ENCODE results near the gene EHMT1.

Gene EHMT1

DNA sequence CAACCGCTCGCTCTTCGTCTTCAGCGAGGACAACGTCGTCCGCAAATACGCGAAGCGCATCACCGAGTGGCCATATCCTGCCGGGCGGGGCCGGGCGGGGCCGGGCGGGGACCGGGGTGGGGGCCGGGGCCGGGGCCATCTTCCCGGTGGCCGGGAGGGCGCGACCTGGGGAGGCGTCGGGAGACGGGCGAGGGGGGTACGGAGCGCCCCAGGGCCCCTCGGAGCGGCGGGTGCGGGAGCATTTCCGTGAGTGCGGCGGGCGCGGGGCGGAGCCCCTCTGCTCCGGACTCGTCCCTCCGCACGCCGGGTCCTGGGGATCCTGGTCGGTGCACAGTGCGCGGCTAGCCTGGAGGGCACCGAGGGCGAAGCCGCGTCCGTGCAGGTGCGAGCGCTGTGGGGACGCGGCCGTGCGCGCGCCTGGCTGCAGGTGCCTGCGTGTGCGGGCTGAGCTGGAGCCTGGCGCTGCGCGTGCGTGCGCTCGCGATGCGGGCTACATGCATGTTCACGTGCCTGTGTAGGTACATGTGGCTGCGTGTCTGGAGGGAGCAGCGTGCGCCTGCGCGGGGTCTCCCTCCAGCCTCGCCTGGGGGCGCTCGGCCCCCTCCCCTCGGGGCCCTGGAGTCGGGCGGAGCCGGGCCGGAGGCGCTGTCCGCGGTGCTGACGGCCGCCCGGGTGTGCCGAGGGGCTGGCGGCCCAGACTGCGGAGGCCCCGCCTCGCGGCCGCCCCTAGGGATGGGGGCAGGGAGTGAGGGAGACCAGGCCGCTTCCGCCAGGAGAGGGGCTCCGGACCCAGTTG is 259.5 kb downstream of the EHMT1 start:
- ChIA-PET POLR2A (no interaction called here), CTCF (no interaction called here)
- peak; percentile 52 to 79 (median 78) for DNase-seq
- Histone ChIP-seq H3K36me3 (ENCODE audit: control insufficient read depth in 4 of 4, insufficient read depth in 4 of 4, low read length in 3 of 4) (no peaks in the 10 kb centered on the region), H3K4me3 (ENCODE audit: control insufficient read depth in 1 of 7, extremely low read depth in 1 of 7, insufficient read depth in 4 of 7, low read depth in 2 of 7, low read length in 6 of 7) (peak overlapping the region in 5 of 7 experiments; percentile 42 to 70 (median 59)), H3K4me1 (ENCODE audit: control extremely low read depth in 1 of 4, control insufficient read depth in 4 of 4, insufficient read depth in 4 of 4, low read length in 3 of 4) (peaks cover 0 to 5% (median 4%) of the 10 kb centered on the region in 4 experiments), H3K27ac (ENCODE audit: insufficient read depth in 1 of 2, low read depth in 1 of 2, low read length in 2 of 2, poor library complexity in 1 of 2, severe bottlenecking in 2 of 2) (no peak overlapping the region), H3K9me3 (ENCODE audit: control extremely low read depth in 1 of 5, control insufficient read depth in 4 of 5, insufficient read depth in 2 of 5, low read depth in 1 of 5, low read length in 4 of 5) (peaks cover 0 to 9% (median 4%) of the 10 kb centered on the region in 5 experiments), H3K27me3 (replicated peaks in 2 of 5; ENCODE audit: control insufficient read depth in 4 of 5, insufficient read depth in 5 of 5, low read length in 4 of 5) (peaks cover 0 to 69% (median 23%) of the 10 kb centered on the region in 5 experiments)
- 2% methylated on average over 87 of the region's 101 CpGs for WGBS (ENCODE audit: insufficient coverage)

GRCh38 chr9:137879052-137879451 is 260.2 kb downstream of the EHMT1 start:
- DNase-seq = no peak
- peaks cover 0 to 5% (median 4%) of the 10 kb centered on the region in 4 experiments for H3K4me1 ChIP-seq (ENCODE audit: control extremely low read depth in 1 of 4, control insufficient read depth in 4 of 4, insufficient read depth in 4 of 4, low read length in 3 of 4)
- H3K27me3 ChIP-seq (replicated peaks in 2 of 5; ENCODE audit: control insufficient read depth in 4 of 5, insufficient read depth in 5 of 5, low read length in 4 of 5) = peaks cover 0 to 63% (median 23%) of the 10 kb centered on the region in 5 experiments
- 90% methylated on average over 20 of the region's 20 CpGs for WGBS (ENCODE audit: insufficient coverage)
- CTCF ChIA-PET = no interaction called here
- H3K9me3 ChIP-seq (ENCODE audit: control extremely low read depth in 1 of 5, control insufficient read depth in 4 of 5, insufficient read depth in 2 of 5, low read depth in 1 of 5, low read length in 4 of 5) = peaks cover 0 to 9% (median 4%) of the 10 kb centered on the region in 5 experiments
- H3K27ac ChIP-seq (ENCODE audit: insufficient read depth in 1 of 2, low read depth in 1 of 2, low read length in 2 of 2, poor library complexity in 1 of 2, severe bottlenecking in 2 of 2) = no peak overlapping the region
- POLR2A ChIA-PET = no interaction called here
- no peaks in the 10 kb centered on the region for H3K36me3 ChIP-seq (ENCODE audit: control insufficient read depth in 4 of 4, insufficient read depth in 4 of 4, low read length in 3 of 4)
- no peak overlapping the region for H3K4me3 ChIP-seq (ENCODE audit: control insufficient read depth in 1 of 7, extremely low read depth in 1 of 7, insufficient read depth in 4 of 7, low read depth in 2 of 7, low read length in 6 of 7)

GRCh38 chr9:137879566-137880150 is 260.9 kb downstream of the EHMT1 start:
- H3K36me3 ChIP-seq (ENCODE audit: control insufficient read depth in 4 of 4, insufficient read depth in 4 of 4, low read length in 3 of 4) = no peaks in the 10 kb centered on the region
- ChIA-PET POLR2A (no interaction called here), CTCF (no interaction called here)
- peaks cover 0 to 5% (median 4%) of the 10 kb centered on the region in 4 experiments for H3K4me1 ChIP-seq (ENCODE audit: control extremely low read depth in 1 of 4, control insufficient read depth in 4 of 4, insufficient read depth in 4 of 4, low read length in 3 of 4)
- peaks cover 0 to 62% (median 23%) of the 10 kb centered on the region in 5 experiments for H3K27me3 ChIP-seq (replicated peaks in 2 of 5; ENCODE audit: control insufficient read depth in 4 of 5, insufficient read depth in 5 of 5, low read length in 4 of 5)
- 90% methylated on average over 7 of the region's 8 CpGs for WGBS (ENCODE audit: insufficient coverage)
- H3K9me3 ChIP-seq (ENCODE audit: control extremely low read depth in 1 of 5, control insufficient read depth in 4 of 5, insufficient read depth in 2 of 5, low read depth in 1 of 5, low read length in 4 of 5) = peaks cover 0 to 9% (median 4%) of the 10 kb centered on the region in 5 experiments
- H3K27ac ChIP-seq (ENCODE audit: insufficient read depth in 1 of 2, low read depth in 1 of 2, low read length in 2 of 2, poor library complexity in 1 of 2, severe bottlenecking in 2 of 2) = no peak overlapping the region
- DNase-seq = no peak
- no peak overlapping the region for H3K4me3 ChIP-seq (ENCODE audit: control insufficient read depth in 1 of 7, extremely low read depth in 1 of 7, insufficient read depth in 4 of 7, low read depth in 2 of 7, low read length in 6 of 7)

DNA sequence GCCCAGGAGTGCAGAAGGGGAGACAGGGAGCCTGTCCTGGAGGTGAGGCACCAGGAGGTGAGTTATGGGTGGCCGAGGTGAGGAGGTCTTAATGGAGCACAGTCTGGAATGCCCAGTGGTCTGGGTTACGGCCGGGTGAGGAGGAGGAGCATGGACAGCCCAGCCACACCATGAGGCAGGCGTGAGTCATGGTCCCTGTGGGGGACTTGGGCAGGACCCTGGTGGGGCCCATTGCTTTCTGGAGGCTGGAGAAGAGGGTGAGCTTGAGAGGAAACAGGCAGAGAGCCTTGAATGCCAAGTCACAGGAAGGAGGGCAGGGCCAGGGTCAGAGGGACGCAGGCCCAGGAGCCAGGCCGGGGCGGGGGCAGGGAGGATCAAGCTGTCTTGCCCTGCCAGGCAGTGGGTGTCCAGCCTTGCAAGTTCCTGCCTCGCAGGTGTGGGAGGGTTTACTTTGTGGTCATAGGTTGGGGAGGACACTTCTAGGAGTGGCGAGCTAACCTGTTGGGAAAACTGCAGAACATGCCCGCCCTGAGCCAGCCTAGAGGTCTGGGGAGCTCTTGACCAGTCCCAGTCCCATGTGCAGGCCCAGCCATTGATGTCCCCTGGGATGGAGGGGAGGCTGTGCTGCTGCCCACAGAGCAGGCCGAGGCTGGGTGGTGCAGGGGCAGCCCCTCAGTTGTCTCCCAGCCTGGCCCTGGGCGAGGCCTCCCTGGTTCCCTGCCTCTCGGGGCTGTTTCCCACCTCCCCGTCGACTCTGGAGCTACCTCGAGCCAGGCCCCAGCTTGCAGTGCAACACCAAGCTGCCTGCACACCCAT is 261.6 kb downstream of the EHMT1 start:
- 90% methylated on average over 10 of the region's 16 CpGs for WGBS (ENCODE audit: insufficient coverage)
- no peak for DNase-seq
- POLR2A ChIA-PET = no interaction called here

DNA sequence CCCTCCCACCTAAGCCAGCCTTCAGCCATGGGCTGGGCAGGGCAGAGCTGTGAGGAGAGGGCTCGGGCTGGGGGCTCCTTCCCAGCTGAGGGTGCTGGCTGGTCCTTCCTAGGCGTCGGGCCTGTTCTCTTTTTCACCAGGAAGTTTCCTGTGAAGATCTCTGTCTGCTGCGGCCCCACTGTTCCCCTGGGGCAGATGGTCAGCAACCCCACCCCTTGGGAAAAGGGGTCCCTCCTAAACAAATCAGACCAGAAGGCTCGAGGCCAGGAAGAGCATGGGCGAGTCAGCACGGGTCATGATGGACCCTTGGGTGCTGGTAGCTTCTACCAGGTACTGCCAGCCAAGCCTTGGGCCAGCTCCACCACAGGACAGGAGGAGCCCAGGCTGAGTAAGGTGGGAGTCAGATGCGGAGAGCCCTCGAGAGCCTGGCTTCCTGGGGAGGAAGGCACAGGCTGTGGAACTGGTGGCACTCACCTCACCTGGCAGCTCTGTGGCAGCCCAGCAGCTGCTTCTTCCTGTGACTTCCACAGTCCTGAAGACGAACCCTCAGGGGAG is 262.2 kb downstream of the EHMT1 start:
- H3K27ac ChIP-seq (ENCODE audit: insufficient read depth in 1 of 2, low read depth in 1 of 2, low read length in 2 of 2, poor library complexity in 1 of 2, severe bottlenecking in 2 of 2) = no peak overlapping the region
- CTCF ChIA-PET = no interaction called here
- peaks cover 0 to 5% (median 4%) of the 10 kb centered on the region in 4 experiments for H3K4me1 ChIP-seq (ENCODE audit: control extremely low read depth in 1 of 4, control insufficient read depth in 4 of 4, insufficient read depth in 4 of 4, low read length in 3 of 4)
- POLR2A ChIA-PET = no interaction called here
- no peak for DNase-seq
- 85% methylated on average over 9 of the region's 10 CpGs for WGBS (ENCODE audit: insufficient coverage)
- H3K27me3 ChIP-seq (replicated peaks in 2 of 5; ENCODE audit: control insufficient read depth in 4 of 5, insufficient read depth in 5 of 5, low read length in 4 of 5) = peaks cover 0 to 48% (median 16%) of the 10 kb centered on the region in 5 experiments
- no peak overlapping the region for H3K4me3 ChIP-seq (ENCODE audit: control insufficient read depth in 1 of 7, extremely low read depth in 1 of 7, insufficient read depth in 4 of 7, low read depth in 2 of 7, low read length in 6 of 7)
- H3K36me3 ChIP-seq (ENCODE audit: control insufficient read depth in 4 of 4, insufficient read depth in 4 of 4, low read length in 3 of 4) = no peaks in the 10 kb centered on the region
- peaks cover 0 to 9% (median 4%) of the 10 kb centered on the region in 5 experiments for H3K9me3 ChIP-seq (ENCODE audit: control extremely low read depth in 1 of 5, control insufficient read depth in 4 of 5, insufficient read depth in 2 of 5, low read depth in 1 of 5, low read length in 4 of 5)

More for the DNA sequence above, 261.6 kb downstream of the EHMT1 start:
- Histone ChIP-seq H3K36me3 (ENCODE audit: control insufficient read depth in 4 of 4, insufficient read depth in 4 of 4, low read length in 3 of 4) (no peaks in the 10 kb centered on the region), H3K9me3 (ENCODE audit: control extremely low read depth in 1 of 5, control insufficient read depth in 4 of 5, insufficient read depth in 2 of 5, low read depth in 1 of 5, low read length in 4 of 5) (peaks cover 0 to 9% (median 4%) of the 10 kb centered on the region in 5 experiments), H3K27me3 (replicated peaks in 2 of 5; ENCODE audit: control insufficient read depth in 4 of 5, insufficient read depth in 5 of 5, low read length in 4 of 5) (peaks cover 0 to 55% (median 21%) of the 10 kb centered on the region in 5 experiments), H3K4me3 (ENCODE audit: control insufficient read depth in 1 of 7, extremely low read depth in 1 of 7, insufficient read depth in 4 of 7, low read depth in 2 of 7, low read length in 6 of 7) (no peak overlapping the region), H3K27ac (ENCODE audit: insufficient read depth in 1 of 2, low read depth in 1 of 2, low read length in 2 of 2, poor library complexity in 1 of 2, severe bottlenecking in 2 of 2) (no peak overlapping the region), H3K4me1 (ENCODE audit: control extremely low read depth in 1 of 4, control insufficient read depth in 4 of 4, insufficient read depth in 4 of 4, low read length in 3 of 4) (peaks cover 0 to 5% (median 4%) of the 10 kb centered on the region in 4 experiments)
- CTCF ChIA-PET = no interaction called here

DNA sequence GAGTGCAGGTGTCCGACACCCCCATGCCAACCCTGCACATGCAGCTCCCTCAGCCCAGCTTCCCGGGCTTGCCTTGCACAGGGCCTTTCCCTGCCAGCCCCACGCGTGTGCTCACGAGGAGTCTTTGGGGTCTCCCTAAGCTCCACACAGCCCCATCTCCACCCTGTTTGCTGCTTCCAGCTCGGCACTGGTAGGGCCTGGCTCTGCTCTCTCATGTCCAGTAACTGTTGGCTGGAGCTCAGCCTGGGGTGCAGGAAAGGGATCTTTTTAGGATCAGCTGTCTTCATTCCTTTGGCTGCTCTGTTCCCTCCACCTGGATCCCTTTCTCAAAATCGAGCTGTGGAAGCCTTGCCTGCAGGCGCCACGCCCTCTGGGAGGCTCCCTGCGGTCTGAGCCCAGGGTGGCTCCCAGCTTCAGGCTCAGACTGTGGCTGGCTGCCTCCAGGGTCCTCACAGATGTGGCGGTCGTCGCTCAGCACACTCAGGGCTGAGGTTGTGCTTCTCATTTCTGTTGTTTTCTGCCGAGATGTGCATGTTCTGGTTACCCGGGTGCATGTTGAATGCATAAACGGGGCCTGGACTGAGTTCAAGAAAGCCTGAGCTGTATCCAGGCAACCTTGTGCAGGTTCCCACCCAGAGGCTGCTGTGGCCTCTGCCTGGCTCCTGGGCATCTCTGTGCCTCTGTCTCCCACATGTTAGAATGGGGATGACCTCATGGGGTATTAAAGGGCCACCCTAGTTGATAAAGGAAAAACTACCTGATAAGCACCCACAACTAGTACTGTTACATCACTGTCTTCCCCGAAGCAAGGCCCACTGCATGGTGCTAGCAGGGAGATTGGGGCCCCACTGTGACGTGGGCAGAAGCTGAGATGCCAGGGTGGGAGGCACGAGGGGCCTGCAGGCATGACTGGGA is 263.0 kb downstream of the EHMT1 start:
- DNase-seq = no peak
- 81% methylated on average over 15 of the region's 19 CpGs for WGBS (ENCODE audit: insufficient coverage)
- H3K27me3 ChIP-seq (replicated peaks in 2 of 5; ENCODE audit: control insufficient read depth in 4 of 5, insufficient read depth in 5 of 5, low read length in 4 of 5) = peaks cover 0 to 40% (median 8%) of the 10 kb centered on the region in 5 experiments
- H3K27ac ChIP-seq (ENCODE audit: insufficient read depth in 1 of 2, low read depth in 1 of 2, low read length in 2 of 2, poor library complexity in 1 of 2, severe bottlenecking in 2 of 2) = no peak overlapping the region
- ChIA-PET POLR2A (no interaction called here), CTCF (no interaction called here)
- peaks cover 0 to 2% (median 1%) of the 10 kb centered on the region in 5 experiments for H3K9me3 ChIP-seq (ENCODE audit: control extremely low read depth in 1 of 5, control insufficient read depth in 4 of 5, insufficient read depth in 2 of 5, low read depth in 1 of 5, low read length in 4 of 5)
- H3K4me1 ChIP-seq (ENCODE audit: control extremely low read depth in 1 of 4, control insufficient read depth in 4 of 4, insufficient read depth in 4 of 4, low read length in 3 of 4) = peaks cover 0 to 5% (median 4%) of the 10 kb centered on the region in 4 experiments
- no peaks in the 10 kb centered on the region for H3K36me3 ChIP-seq (ENCODE audit: control insufficient read depth in 4 of 4, insufficient read depth in 4 of 4, low read length in 3 of 4)
- no peak overlapping the region for H3K4me3 ChIP-seq (ENCODE audit: control insufficient read depth in 1 of 7, extremely low read depth in 1 of 7, insufficient read depth in 4 of 7, low read depth in 2 of 7, low read length in 6 of 7)
